Stomach smooth muscle (tissue), 2 donors: ENCODE results near the gene ZFAND4.
"Not testable (repeated sequence)": the region's sequence is repeated elsewhere in the genome, so short reads cannot be mapped to it uniquely, and the experiment has no call there.

Experiments
- H3K27ac ChIP-seq: one replicate; pipeline ENCODE4 v1.7.0; 2013; ENCODE audit warnings: mild to moderate bottlenecking, low read length, inconsistent platforms
- H3K27me3 ChIP-seq, 2 donors: one replicate each; pipeline ENCODE4 v1.7.0; 2013; ENCODE audit warnings: low read length in 2 of 2; ENCODE audit not compliant: insufficient read depth in 2 of 2, control insufficient read depth in 1 of 2
- H3K36me3 ChIP-seq, 2 donors: one replicate each; pipeline ENCODE4 v1.7.0; 2013; ENCODE audit warnings: low read length in 2 of 2; ENCODE audit not compliant: control insufficient read depth in 2 of 2, insufficient read depth in 2 of 2
- H3K4me1 ChIP-seq: one replicate; pipeline ENCODE4 v1.7.0; 2013; ENCODE audit warnings: low read length; ENCODE audit not compliant: control insufficient read depth, insufficient read depth
- H3K4me3 ChIP-seq, 2 donors: one replicate each; pipeline ENCODE4 v1.7.0; 2013; ENCODE audit warnings: low read length in 2 of 2
- H3K9ac ChIP-seq, 2 donors: one replicate each; pipeline ENCODE4 v1.7.0; 2013; ENCODE audit warnings: low read length in 2 of 2, mild to moderate bottlenecking in 1 of 2
- H3K9me3 ChIP-seq, 2 donors: one replicate each; pipeline ENCODE4 v1.7.0; 2013; ENCODE audit warnings: low read length in 2 of 2; ENCODE audit not compliant: control insufficient read depth in 2 of 2
- donor health status: healthy.
- donor health status: Pancreatic carcinoma.

Gene ZFAND4

DNA sequence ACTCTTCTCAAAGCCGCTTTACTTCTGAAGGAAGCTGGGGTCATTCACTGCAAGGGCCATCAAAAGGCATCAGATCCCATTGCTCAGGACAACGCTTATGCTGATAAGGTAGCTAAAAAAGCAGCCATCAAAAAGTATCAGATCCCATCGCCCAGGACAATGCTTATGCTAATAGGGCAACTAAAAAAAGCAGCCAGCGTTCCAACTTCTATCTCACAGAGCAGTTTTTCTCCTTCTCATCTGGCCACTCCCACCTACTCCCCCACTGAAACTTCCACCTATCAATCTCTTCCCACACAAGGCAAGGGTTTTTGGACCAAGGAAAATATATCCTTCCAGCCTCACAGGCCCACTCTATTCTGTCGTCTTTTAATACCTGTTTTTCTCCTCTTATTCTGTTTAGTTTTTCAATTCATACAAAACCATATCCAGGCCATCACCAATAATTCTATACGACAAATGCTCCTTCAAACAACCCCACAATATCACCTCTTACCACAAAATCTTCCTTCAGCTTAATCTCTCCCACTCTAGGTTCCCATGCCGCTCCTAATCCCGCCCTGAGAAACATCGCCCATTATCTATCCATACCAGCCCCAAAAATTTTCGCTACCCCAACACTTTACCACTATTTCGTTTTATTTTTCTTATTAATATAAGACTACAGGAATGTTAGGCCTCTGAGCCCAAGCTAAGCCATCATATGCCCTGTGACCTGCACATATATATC, 97.4 kb downstream of the ZFAND4 start:
- H3K36me3 ChIP-seq, H3K4me3 ChIP-seq, H3K27ac ChIP-seq, H3K27me3 ChIP-seq, H3K9me3 ChIP-seq, H3K9ac ChIP-seq, H3K4me1 ChIP-seq: not testable (repeated sequence)

DNA sequence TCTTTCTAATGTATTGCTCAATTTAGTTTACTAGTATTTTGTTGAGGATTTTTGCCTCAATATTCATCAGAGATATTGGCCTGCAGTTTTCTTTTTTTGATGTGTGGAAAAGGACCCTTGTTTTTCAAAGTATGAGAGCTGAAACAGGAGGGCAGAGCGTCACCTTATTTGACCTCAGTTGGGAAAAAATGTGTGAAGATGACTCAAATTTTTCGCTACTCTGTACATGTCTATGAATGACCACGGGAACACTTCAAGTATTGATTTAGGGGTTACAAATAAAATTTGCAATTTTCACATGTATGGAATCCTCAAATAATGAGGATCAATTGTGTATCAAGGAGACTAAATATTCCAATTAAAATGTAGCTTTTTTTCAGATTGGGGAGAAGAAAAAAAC, 103.1 kb downstream of the ZFAND4 start:
- Histone ChIP-seq H3K9ac (no peak overlapping the region), H3K4me3 (no peak overlapping the region), H3K27me3 (no peaks in the 10 kb centered on the region), H3K36me3 (no peaks in the 10 kb centered on the region), H3K9me3 (no peaks in the 10 kb centered on the region), H3K4me1 (no peaks in the 10 kb centered on the region), H3K27ac (no peak overlapping the region)

DNA sequence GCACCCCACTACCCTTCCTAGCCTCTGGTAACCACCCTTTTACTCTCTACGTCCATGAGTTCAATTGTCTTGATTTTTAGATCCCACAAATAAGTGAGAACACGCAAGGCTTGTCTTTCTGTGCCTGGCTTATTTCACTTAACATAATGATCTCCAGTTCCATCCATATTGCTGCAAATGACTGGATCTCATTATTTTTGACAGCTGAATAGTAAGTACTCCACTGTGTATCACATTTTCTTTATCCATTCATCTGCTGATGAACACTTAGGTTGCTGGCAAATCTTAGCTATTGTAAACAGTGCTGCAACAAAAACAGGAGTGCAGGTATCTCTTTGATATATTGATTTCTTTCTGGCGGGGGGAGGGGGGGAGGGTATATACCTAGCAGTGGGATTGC, 106.2 kb downstream of the ZFAND4 start:
- H3K27ac ChIP-seq, result no peak overlapping the region
- no peaks in the 10 kb centered on the region for H3K4me1 ChIP-seq
- H3K9me3 ChIP-seq, result no peaks in the 10 kb centered on the region
- no peaks in the 10 kb centered on the region for H3K36me3 ChIP-seq
- H3K27me3 ChIP-seq, result no peaks in the 10 kb centered on the region
- no peak overlapping the region for H3K4me3 ChIP-seq
- H3K9ac ChIP-seq, result no peak overlapping the region
